GM12865 (cell line): ENCODE results near the gene SESN1.

Experiments
- DNase-seq: peaks from one replicate; pipeline ENCODE4 v3.0.0; 2010; ENCODE audit warnings: low read depth
- H3K4me3 ChIP-seq: 2 replicates; pipeline ENCODE4 v1.5.1; 2011; ENCODE audit warnings: mild to moderate bottlenecking, low read depth, low read length, control low read depth
- TF ChIP-seq, protein P1 (sequence below): IDR thresholded peaks from 2 replicates; pipeline ENCODE4 v1.5.1; 2011; ENCODE audit warnings: low read length, control low read depth, low read depth, inconsistent platforms; ENCODE audit not compliant: insufficient read depth; ENCODE audit errors: missing control alignments

SESN1 gene

DNA sequence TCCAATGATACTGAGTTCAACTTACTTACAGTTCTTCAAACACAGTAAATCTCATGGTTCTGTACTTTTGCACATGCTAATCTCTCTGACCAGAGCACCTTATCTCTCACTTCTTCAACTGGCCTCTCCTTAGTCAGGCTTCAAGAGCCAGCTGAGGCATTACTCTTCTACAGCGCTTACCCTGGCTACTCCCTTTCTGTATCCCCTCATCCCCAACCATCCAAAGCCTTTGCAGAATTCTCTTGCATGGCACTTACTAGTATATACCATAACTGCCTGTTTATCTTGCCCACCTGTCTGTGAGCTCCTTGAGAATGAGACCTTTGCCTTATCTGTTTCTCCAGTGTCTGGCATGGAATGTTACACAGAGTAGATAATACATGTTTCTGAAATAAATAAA lies 49.2 kb downstream of the SESN1 start:
- TF ChIP-seq, protein P1, sequence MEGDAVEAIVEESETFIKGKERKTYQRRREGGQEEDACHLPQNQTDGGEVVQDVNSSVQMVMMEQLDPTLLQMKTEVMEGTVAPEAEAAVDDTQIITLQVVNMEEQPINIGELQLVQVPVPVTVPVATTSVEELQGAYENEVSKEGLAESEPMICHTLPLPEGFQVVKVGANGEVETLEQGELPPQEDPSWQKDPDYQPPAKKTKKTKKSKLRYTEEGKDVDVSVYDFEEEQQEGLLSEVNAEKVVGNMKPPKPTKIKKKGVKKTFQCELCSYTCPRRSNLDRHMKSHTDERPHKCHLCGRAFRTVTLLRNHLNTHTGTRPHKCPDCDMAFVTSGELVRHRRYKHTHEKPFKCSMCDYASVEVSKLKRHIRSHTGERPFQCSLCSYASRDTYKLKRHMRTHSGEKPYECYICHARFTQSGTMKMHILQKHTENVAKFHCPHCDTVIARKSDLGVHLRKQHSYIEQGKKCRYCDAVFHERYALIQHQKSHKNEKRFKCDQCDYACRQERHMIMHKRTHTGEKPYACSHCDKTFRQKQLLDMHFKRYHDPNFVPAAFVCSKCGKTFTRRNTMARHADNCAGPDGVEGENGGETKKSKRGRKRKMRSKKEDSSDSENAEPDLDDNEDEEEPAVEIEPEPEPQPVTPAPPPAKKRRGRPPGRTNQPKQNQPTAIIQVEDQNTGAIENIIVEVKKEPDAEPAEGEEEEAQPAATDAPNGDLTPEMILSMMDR: no peak
- no peak for DNase-seq
- no peak overlapping the region for H3K4me3 ChIP-seq

DNA sequence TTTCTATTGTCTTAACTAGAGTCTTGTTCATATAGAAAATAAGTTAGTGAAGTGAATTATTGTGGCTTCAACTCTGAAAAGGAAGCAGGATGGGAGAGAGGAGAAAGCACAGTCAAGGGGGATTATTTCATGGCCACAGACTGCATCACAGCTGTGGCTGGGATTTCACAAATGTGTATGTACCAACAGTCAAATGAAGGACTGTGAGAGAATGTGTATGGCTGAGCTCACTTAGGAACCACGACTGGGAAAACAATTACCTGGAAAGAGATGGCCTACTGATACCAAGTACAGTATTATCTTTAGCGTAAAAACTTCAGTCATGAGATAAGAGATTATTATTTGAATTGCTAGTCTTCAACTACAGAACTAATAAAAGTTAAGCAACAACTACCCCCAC lies 54.9 kb downstream of the SESN1 start:
- H3K4me3 ChIP-seq: no peak overlapping the region
- DNase-seq: no peak
- TF ChIP-seq, protein P1: no peak

DNA sequence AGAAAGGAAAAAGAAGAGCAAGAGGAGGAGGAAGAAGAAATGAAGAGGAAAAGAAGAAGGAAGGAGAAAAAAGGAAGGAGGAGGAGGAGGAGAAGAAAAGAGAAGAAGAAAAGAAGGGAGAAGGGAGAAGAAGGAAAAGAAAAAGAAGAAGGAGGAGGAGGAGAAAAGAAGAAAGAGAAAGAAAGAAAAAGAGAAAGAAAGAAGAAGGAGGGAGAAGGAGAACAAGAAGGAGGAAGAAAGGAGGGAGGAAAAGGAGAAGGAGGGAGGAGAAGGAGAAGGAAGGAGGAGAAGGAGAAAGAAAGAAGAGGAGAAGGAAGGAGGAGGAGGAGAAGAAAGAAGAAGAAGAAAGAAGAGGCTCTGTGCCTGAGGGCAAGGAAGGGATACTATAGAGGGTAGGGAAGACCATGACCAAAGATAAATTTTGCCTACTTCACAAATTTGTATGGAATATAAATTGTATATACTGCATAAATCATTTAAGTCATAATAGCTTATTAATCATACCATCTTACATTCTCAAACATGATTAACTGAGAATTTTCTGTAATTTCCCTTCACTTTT lies 55.7 kb downstream of the SESN1 start:
- no peak for DNase-seq
- TF ChIP-seq, protein P1: no peak
- no peak overlapping the region for H3K4me3 ChIP-seq

DNA sequence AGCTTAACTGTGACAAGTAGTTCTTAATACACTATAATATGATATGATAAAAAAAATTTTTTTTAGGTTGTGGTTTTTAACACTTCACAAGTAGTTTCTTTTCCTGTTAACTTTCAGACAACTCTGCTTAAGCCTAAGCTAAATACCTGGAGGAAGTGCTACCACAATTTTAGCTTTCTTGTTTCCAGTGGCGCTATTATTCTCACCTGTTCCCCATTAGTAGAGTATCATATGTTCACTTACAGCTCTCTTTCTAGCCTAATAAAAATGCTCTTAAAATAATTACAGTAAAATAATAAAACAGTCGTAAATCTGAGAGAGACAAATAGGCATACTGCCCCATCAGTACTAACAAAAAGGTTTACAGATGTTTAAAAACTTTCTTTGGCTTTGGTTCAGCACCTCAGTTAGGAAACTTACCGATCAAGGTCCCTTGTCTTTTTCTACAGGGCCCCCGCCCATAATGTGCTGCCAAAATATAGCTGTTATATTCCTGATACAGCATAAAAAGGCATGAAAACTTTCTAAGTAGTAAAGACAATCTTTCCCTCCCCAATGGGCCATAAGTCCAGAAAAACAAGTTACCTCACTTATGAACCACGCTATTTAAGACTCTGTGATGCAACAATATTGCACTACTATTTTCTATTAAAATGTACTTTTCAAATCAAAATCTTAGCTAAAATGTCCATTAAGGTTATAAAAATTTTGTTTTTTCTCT lies 57.9 kb downstream of the SESN1 start:
- TF ChIP-seq, protein P1: no peak
- no peak overlapping the region for H3K4me3 ChIP-seq
- no peak for DNase-seq

DNA sequence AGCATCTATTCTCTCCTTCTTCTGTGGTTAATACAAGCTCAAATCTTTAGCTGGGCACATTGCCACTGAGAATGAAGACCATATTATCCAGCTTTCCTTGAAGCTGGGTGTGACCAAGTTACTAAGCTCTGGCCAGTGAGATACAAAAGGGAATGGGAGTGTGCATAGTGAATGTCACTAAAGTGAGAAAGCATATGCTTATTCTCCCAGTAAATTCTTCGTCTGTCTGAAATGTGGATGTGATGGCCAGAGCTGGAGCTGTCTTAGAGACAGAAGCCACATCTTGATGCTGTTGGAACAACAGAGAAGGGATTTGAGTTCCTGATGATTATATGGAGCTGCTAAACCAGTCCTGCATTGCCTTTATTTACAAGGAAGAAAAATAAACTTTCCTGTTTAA lies 60.1 kb downstream of the SESN1 start:
- no peak for DNase-seq
- TF ChIP-seq, protein P1: no peak

DNA sequence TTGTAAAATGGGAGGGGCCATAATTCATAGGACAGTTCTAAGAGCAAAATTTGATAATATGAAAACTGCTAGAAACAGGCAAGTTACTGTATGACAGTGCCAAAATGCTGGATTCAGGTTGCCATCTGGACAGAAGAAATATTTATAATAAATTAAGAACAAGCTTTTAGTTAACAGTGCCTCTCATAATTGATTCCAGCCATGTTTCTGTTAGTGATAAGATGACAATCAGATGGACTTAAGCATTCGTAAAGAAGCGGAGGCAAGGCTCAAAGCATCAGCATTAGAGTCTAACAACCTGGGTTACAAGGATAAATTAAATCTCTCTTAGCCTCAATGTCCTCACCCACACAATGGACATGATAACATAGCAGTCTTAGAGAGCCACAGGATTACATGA lies 61.0 kb downstream of the SESN1 start:
- DNase-seq: no peak
- H3K4me3 ChIP-seq: no peak overlapping the region
- TF ChIP-seq, protein P1: no peak

More for the DNA sequence above, 60.1 kb downstream of the SESN1 start:
- H3K4me3 ChIP-seq: no peak overlapping the region

DNA sequence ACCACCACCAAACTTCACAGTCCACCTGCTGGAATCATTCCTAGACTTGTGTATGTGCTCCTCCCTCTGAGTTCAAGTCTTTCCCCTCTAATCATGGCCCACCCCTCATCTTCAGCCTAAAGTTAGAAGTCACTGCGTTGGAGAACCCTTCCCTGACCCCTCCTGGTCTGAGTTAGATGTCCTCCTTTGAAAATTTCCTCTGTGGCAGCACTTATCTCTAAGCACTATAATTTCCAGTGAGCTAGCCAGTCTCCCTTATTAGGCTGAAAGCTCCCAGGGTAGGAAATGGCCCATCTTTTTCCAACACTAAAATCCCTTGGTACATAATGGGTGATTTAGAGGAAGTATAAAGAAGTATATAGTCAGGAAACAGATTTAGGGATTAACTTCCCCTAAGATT lies 63.2 kb downstream of the SESN1 start:
- TF ChIP-seq, protein P1: no peak
- no peak for DNase-seq
- H3K4me3 ChIP-seq: no peak overlapping the region
